GM21576 (cell line): Measurements from ENCODE around the gene KRT77.
"Not testable (repeated sequence)": the region's sequence is repeated elsewhere in the genome, so short reads cannot be mapped to it uniquely, and the experiment has no call there.

Source experiments
- ATAC-seq: cut with Tn5 transposase; IDR thresholded peaks from one replicate; pipeline ENCODE4 v1.9.1; 2021; ENCODE audit warnings: mild to moderate bottlenecking, moderate library complexity; ENCODE audit not compliant: unreplicated experiment

Gene KRT77

DNA sequence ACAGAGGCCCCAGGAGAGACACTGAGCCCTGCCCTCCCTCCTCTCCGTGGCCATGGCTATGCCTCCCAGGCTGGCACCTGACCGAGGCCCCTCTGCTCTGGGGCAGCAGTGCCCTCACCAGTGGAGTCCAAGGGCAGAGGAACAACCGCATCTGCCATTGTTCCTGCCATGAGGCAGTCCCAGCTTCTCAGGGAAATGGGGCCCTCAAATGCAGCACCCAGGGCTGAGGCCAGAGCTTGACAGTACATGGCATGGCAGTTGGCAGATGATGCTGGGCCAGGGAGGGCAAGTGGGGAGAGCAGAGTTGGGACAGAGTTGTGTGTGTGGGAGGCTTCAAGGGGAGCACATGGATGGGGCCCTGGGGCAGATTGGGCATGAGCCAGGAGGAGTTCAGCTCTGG, 21.1 kb upstream of the KRT77 start:
- no peak for ATAC-seq

DNA sequence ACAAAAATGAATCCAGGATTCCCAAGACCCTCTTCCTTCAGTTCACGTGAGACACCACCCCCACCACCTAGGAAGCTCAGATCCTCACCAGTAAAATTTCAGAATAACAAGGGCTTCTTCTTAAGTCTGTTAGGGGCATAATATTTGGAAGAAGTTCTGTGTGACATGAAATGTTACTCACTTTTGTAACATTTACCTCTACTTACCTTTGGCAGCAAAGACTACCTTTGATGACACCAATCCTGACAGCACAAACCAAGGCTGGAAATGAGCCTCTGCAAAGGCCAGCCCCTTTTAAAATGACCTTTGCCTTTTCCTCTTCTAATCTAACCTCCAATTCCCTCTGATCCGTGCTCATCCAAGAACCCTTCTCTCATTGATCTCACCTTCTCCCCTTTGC, 19.4 kb upstream of the KRT77 start:
- ATAC-seq = no peak

- no peak for ATAC-seq
These were observed 18.6 kb upstream of the KRT77 start for GRCh38 chr12:52721838-52722470.

DNA sequence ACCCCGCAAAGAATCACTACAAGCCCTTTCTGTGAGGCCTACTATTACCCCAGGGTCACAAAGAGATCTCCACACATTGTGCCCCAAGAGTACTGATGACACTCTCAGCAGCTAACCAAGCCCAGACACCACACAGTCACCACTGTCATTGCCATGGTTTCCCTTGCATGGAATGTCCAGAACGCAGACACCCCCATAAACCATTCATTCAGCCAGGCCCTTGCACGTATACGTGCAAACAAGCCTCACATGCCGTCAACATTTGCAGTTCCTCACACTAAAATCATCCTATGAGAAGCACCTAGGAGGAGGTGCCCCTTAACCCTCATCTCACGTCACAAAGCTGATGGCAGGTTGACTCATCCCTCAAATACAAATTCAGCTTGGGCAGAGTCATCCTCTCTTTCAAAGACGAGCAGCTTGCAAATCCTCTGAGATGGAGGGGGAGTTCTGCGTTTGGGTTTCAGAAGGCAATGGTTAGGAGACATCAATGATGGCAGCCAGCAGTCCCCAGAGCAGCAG, 17.1 kb upstream of the KRT77 start:
- no peak for ATAC-seq

GRCh38 chr12:52716061-52716460, 12.7 kb upstream of the KRT77 start:
- ATAC-seq = no peak

- no peak for ATAC-seq
These were observed 12.1 kb upstream of the KRT77 start for GRCh38 chr12:52715416-52715815.

- no peak for ATAC-seq
These were observed 11.6 kb upstream of the KRT77 start for GRCh38 chr12:52714887-52715281.

GRCh38 chr12:52713960-52714886, 10.9 kb upstream of the KRT77 start:
- no peak for ATAC-seq

GRCh38 chr12:52712122-52712521, 8.8 kb upstream of the KRT77 start:
- not testable (repeated sequence) for ATAC-seq

DNA sequence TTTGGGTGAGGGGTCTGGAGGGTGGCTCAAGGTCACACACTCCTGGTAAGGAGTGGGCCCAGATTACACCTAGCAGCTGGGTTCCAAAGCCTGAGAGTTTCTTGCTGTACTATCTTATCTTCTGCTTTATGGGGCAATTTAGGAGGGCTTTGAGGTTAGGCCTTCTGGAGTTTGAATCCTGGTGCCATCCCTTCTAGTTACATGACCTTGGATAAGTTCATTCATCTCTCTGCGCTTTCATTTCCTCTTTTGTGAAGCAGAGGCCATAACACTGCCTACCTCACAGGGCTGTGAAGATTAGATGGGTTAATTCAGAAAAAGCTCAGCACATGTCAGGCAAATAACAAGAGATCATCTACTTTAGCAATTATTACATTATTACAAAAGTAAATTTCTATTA, 7.4 kb upstream of the KRT77 start:
- no peak for ATAC-seq

DNA sequence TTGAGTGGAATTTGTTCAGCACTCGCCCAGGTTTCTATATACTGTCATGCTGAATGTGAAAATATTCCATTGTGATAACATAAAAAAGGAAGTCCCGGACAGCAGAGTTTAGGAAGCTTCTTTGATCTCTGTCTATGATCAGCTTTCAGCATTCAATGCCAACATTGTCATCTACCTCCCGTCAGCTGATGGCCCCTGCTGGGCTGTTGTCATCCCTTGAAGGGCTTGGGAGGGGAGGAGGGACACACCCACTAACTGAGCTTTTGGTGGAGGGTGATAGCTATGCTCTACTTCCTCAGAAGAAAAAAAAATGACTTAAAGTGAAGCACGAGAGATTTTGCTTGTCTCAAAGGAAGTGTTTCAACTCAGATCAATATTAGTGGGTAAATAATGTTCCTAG, 4.7 kb upstream of the KRT77 start:
- ATAC-seq = no peak

DNA sequence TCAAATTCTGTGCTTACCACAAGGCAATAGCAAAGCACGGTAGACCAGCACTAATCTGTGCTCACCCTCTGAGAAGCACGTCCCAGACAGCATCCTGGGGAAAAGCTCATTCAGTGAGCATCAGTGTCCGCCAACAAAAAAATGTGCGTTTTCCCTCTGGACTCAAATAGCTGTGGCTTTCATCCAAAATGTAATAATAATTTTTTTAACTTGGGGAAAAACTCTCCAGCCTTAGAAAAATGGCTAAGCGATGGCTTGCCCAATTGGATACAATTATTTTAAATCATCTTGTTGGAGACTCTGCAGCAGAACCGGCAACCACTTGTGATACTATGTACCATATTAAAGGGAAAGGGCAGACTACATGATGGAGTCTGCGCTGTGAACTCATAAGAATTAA, 1.1 kb upstream of the KRT77 start:
- ATAC-seq = no peak

- no peak for ATAC-seq
These were observed 554 bp upstream of the KRT77 start for GRCh38 chr12:52703878-52704277.

GRCh38 chr12:52702338-52702737, 986 bp downstream of the KRT77 start:
- ATAC-seq = no peak

- ATAC-seq = no peak
These were observed 2.0 kb downstream of the KRT77 start for GRCh38 chr12:52701281-52701680.

- no peak for ATAC-seq
These were observed 3.4 kb downstream of the KRT77 start for GRCh38 chr12:52699960-52700359.

GRCh38 chr12:52699373-52699772, 4.0 kb downstream of the KRT77 start:
- no peak for ATAC-seq

DNA sequence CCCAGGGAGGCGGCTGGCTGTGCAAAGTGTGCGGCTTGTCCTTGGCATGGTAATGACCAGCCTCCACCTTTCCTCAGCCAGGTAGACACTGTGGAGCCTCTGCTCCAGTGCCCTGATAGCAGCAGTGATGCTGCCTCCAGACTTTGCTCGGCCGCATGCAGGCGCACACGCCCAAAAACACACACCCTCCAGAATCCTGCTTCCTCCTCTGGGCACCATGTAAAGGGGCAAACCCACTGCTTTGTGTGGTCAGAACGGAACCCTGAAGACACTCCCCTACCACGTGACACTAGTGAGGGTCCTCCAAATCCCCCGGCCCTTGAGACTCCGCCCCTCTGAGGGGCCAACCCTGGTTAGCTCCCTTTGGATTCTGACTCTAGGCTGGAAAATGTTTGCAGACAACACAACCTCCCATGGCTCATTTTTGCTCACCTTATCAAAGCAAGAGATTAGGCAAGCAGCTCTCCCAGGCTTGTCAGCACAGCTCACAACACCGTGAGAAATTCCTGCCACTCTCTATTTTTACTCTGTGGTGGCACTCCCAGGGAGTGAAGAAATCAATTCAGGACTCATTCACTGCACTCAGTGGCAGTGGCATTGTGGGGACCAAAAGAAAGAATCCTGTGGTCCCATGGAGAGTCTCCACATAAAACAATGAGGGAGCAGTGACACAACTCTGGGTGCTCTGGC, 4.5 kb downstream of the KRT77 start:
- no peak for ATAC-seq

GRCh38 chr12:52697058-52697582, 6.2 kb downstream of the KRT77 start:
- no peak for ATAC-seq

- ATAC-seq = no peak
These were observed 6.7 kb downstream of the KRT77 start for GRCh38 chr12:52696588-52696987.

- ATAC-seq = no peak
These were observed 8.3 kb downstream of the KRT77 start for GRCh38 chr12:52695039-52695438.
